NCI-H1092 treated with DMSO at 0.1 percent for 48 hours (cell line): ENCODE results near the gene OXSR1.

Experiments used
- DNase-seq: peaks from one replicate; lab custom pipeline; 2025; lab: John Stamatoyannopoulos, UW

The OXSR1 gene

GRCh38 chr3:38164952-38165721 lies at the start of gene OXSR1:
Gene OXSR1 (plus strand): TSS chr3:38165537. CDS start chr3:38165877, 340 bp downstream.
- DNase-seq = peak; percentile 98

GRCh38 chr3:38115645-38116427 lies 49.5 kb upstream of the OXSR1 start:
- no peak for DNase-seq

- DNase-seq = no peak
Observed at GRCh38 chr3:38116471-38117162, 48.7 kb upstream of the OXSR1 start.

- DNase-seq = no peak
Observed at GRCh38 chr3:38117163-38117716, 48.1 kb upstream of the OXSR1 start.

GRCh38 chr3:38117748-38118420 lies 47.5 kb upstream of the OXSR1 start:
- DNase-seq = peak; percentile 0

- no peak for DNase-seq
Observed at GRCh38 chr3:38118421-38119247, 46.7 kb upstream of the OXSR1 start.

GRCh38 chr3:38119248-38119544 lies 46.1 kb upstream of the OXSR1 start:
- DNase-seq = no peak

- DNase-seq = no peak
Observed at GRCh38 chr3:38119821-38120692, 45.3 kb upstream of the OXSR1 start.

- DNase-seq = no peak
Observed at GRCh38 chr3:38120693-38121450, 44.5 kb upstream of the OXSR1 start.

- no peak for DNase-seq
Observed at GRCh38 chr3:38121451-38121831, 43.9 kb upstream of the OXSR1 start.

- no peak for DNase-seq
Observed at GRCh38 chr3:38121832-38122461, 43.4 kb upstream of the OXSR1 start.

- DNase-seq = no peak
Observed at GRCh38 chr3:38122712-38123290, 42.5 kb upstream of the OXSR1 start.

- DNase-seq = no peak
Observed at GRCh38 chr3:38124324-38125122, 40.8 kb upstream of the OXSR1 start.

GRCh38 chr3:38125305-38126120 lies 39.8 kb upstream of the OXSR1 start:
- DNase-seq = no peak

GRCh38 chr3:38126121-38126892 lies 39.0 kb upstream of the OXSR1 start:
- DNase-seq = no peak
